ENCODE measurements around the gene ATP2A3. TPM values are rescaled to one million over a fixed set of nuclear protein-coding genes. Genes with fewer than 3 reads are reported as not detected.
"Not testable (repeated sequence)": the region's sequence is repeated elsewhere in the genome, so short reads cannot be mapped to it uniquely, and the experiment has no call there.

ATP2A3 gene
- total RNA-seq, 1 experiment from 2014 or later, result 8.2 TPM

DNA sequence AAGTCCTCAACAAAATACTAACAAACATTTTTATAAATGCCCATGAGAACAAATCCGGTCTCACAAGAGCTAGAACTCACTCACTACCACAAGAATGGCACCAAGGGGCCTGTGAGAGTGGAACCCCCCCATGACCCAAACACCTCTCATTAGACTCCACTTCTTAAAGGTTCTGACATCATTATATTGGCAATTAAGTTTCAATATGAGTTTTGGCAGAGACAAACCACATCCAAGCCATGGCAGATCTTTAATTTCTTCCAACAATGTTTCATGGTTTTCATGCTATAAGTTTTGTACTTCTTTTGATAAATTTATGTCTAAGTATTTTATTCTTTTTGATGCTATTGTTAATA lies 30.0 kb upstream of the ATP2A3 start:
- DNase-seq, result no peak
- Mint-ChIP-seq H3K4me3 (ENCODE audit: unreplicated experiment) (no peak overlapping the region), H3K27ac (ENCODE audit: unreplicated experiment) (no peak overlapping the region), H3K9me3 (ENCODE audit: unreplicated experiment) (no peaks in the 10 kb centered on the region), H3K27me3 (ENCODE audit: insufficient read depth, unreplicated experiment) (no peaks in the 10 kb centered on the region), H3K36me3 (ENCODE audit: insufficient read depth, unreplicated experiment) (peaks cover 5% of the 10 kb centered on the region), H3K4me1 (ENCODE audit: low read depth, unreplicated experiment) (no peaks in the 10 kb centered on the region)
- ChIA-PET CTCF (no interaction called here), POLR2A (no interaction called here)
- Histone ChIP-seq H3K9me3 (no peaks in the 10 kb centered on the region), H3K4me3 (ENCODE audit: low read depth, low read length) (no peak overlapping the region), H3K36me3 (ENCODE audit: control insufficient read depth, insufficient read depth, low read length) (no peaks in the 10 kb centered on the region), H3K27me3 (replicated peaks; ENCODE audit: control insufficient read depth, insufficient read depth, low read length) (no peaks in the 10 kb centered on the region), H3K4me1 (no peaks in the 10 kb centered on the region)
- intact Hi-C loops (cut with micrococcal nuclease; ENCODE audit: unreplicated experiment), result no loop called here
- no TSS peak for BruUV-seq (replicated peaks)
- TF ChIP-seq, protein P1, sequence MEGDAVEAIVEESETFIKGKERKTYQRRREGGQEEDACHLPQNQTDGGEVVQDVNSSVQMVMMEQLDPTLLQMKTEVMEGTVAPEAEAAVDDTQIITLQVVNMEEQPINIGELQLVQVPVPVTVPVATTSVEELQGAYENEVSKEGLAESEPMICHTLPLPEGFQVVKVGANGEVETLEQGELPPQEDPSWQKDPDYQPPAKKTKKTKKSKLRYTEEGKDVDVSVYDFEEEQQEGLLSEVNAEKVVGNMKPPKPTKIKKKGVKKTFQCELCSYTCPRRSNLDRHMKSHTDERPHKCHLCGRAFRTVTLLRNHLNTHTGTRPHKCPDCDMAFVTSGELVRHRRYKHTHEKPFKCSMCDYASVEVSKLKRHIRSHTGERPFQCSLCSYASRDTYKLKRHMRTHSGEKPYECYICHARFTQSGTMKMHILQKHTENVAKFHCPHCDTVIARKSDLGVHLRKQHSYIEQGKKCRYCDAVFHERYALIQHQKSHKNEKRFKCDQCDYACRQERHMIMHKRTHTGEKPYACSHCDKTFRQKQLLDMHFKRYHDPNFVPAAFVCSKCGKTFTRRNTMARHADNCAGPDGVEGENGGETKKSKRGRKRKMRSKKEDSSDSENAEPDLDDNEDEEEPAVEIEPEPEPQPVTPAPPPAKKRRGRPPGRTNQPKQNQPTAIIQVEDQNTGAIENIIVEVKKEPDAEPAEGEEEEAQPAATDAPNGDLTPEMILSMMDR (IDR thresholded peaks at IDR 0.05; ENCODE audit: insufficient read depth in 1 of 2, low read depth in 1 of 2, low read length in 1 of 2, severe bottlenecking in 1 of 2, unreplicated experiment in 1 of 2), result no peak

DNA sequence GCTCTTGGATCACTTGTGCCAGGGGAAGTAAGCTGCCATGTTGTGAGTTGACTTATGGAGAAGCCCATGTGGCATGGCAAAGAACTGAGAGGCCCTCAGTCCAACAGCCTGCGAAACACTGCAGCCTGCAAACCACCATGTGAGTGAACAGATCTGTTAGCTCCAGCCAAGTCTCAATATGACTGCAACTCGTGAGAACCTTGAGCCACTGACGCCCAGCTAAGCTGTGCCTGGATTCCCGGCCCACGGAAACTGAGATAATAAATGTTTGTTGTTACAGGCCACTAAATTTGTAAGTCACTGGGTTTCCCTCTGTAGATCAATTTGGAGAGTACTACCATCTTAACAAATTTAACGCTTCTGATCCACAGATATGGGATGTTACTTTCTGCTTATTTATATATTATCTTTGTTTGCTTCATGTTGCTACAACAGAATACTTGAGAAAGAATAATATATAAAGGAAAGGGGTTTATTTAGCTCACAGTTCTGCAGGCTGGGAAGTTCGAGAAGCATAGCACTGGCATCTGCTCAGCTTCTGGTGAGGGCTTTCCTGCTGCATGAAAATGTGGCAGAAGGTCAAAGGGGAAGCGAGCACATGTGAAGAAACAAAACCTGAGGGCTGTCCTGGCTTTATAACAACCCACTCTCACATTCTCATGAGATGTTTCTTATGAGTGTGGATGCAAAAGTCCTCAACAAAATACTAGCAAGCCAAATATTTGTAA lies 29.4 kb upstream of the ATP2A3 start:
- Mint-ChIP-seq H3K36me3 (ENCODE audit: insufficient read depth, unreplicated experiment) (peaks cover 5% of the 10 kb centered on the region), H3K27me3 (ENCODE audit: insufficient read depth, unreplicated experiment) (no peaks in the 10 kb centered on the region), H3K27ac (ENCODE audit: unreplicated experiment) (no peak overlapping the region), H3K4me1 (ENCODE audit: low read depth, unreplicated experiment) (no peaks in the 10 kb centered on the region), H3K4me3 (ENCODE audit: unreplicated experiment) (no peak overlapping the region), H3K9me3 (ENCODE audit: unreplicated experiment) (no peaks in the 10 kb centered on the region)
- Histone ChIP-seq H3K9me3 (no peaks in the 10 kb centered on the region), H3K27me3 (replicated peaks; ENCODE audit: control insufficient read depth, insufficient read depth, low read length) (no peaks in the 10 kb centered on the region), H3K4me1 (no peaks in the 10 kb centered on the region), H3K36me3 (ENCODE audit: control insufficient read depth, insufficient read depth, low read length) (no peaks in the 10 kb centered on the region), H3K4me3 (ENCODE audit: low read depth, low read length) (no peak overlapping the region)
- TF ChIP-seq, protein P1 (IDR thresholded peaks at IDR 0.05; ENCODE audit: insufficient read depth in 1 of 2, low read depth in 1 of 2, low read length in 1 of 2, severe bottlenecking in 1 of 2, unreplicated experiment in 1 of 2), result no peak
- DNase-seq, result no peak
- CTCF ChIA-PET, result no interaction called here
- POLR2A ChIA-PET, result no interaction called here
- no TSS peak for BruUV-seq (replicated peaks)
- intact Hi-C loops (cut with micrococcal nuclease; ENCODE audit: unreplicated experiment), result no loop called here

DNA sequence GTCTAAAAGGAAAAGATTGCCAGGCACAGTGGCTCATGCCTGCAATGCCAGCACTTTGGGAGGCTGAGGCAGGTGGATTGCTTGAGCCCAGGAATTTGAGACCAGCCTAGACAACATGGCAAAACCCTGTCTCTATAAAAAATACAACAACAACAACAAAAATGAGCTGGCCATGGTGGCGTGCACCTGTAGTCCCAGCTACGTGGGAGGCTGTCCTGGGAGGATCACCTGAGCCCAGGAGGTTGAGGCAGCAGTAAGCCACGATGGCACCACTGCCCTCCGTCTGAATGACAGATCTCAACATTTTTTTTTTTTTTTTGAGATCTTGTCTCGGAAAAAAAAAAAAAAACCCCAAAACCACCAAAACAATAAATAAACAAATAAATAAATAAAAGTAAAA lies 28.1 kb upstream of the ATP2A3 start:
- Histone ChIP-seq H3K36me3 (ENCODE audit: control insufficient read depth, insufficient read depth, low read length) (no peaks in the 10 kb centered on the region), H3K4me1 (no peaks in the 10 kb centered on the region), H3K4me3 (ENCODE audit: low read depth, low read length) (no peak overlapping the region), H3K9me3 (no peaks in the 10 kb centered on the region), H3K27me3 (replicated peaks; ENCODE audit: control insufficient read depth, insufficient read depth, low read length) (no peaks in the 10 kb centered on the region)
- Mint-ChIP-seq H3K27ac (ENCODE audit: unreplicated experiment) (no peak overlapping the region), H3K27me3 (ENCODE audit: insufficient read depth, unreplicated experiment) (no peaks in the 10 kb centered on the region), H3K36me3 (ENCODE audit: insufficient read depth, unreplicated experiment) (peaks cover 5% of the 10 kb centered on the region), H3K9me3 (ENCODE audit: unreplicated experiment) (no peaks in the 10 kb centered on the region), H3K4me3 (ENCODE audit: unreplicated experiment) (no peak overlapping the region), H3K4me1 (ENCODE audit: low read depth, unreplicated experiment) (no peaks in the 10 kb centered on the region)
- ChIA-PET POLR2A (no interaction called here), CTCF (no interaction called here)
- TF ChIP-seq, protein P1 (IDR thresholded peaks at IDR 0.05; ENCODE audit: insufficient read depth in 1 of 2, low read depth in 1 of 2, low read length in 1 of 2, severe bottlenecking in 1 of 2, unreplicated experiment in 1 of 2), result no peak
- DNase-seq, result no peak
- intact Hi-C loops (cut with micrococcal nuclease; ENCODE audit: unreplicated experiment), result no loop called here
- no TSS peak for BruUV-seq (replicated peaks)

DNA sequence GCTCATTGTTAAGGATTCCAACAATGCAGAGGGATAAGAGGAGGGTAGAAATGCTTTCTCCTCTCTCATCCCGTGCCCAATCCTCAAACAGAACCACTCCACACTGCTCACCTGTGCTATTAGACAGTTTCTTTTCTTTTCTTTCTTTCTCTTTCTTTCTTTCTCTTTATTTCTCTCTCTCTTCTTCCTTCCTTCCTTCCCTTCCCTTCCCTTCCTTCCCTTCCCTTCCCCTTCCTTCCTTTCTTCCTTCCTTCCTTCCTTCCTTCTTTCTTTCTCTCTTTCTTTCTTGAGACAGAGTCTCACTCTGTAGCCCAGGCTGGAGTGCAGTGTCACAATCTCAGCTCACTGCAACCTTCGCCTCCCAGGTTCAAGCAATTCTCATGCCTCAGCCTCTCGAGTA lies 27.5 kb upstream of the ATP2A3 start:
- intact Hi-C loops (cut with micrococcal nuclease; ENCODE audit: unreplicated experiment); H3K9me3 ChIP-seq; H3K36me3 Mint-ChIP-seq (ENCODE audit: insufficient read depth, unreplicated experiment); H3K27ac Mint-ChIP-seq (ENCODE audit: unreplicated experiment); DNase-seq; CTCF ChIA-PET; H3K27me3 ChIP-seq (replicated peaks; ENCODE audit: control insufficient read depth, insufficient read depth, low read length); H3K36me3 ChIP-seq (ENCODE audit: control insufficient read depth, insufficient read depth, low read length); H3K27me3 Mint-ChIP-seq (ENCODE audit: insufficient read depth, unreplicated experiment); H3K4me1 Mint-ChIP-seq (ENCODE audit: low read depth, unreplicated experiment); H3K9me3 Mint-ChIP-seq (ENCODE audit: unreplicated experiment); BruUV-seq (replicated peaks); H3K4me3 Mint-ChIP-seq (ENCODE audit: unreplicated experiment); H3K4me3 ChIP-seq (ENCODE audit: low read depth, low read length); H3K4me1 ChIP-seq; POLR2A ChIA-PET: not testable (repeated sequence)

All from Caco-2 (cell line).